Fibroblast of lung (primary cell): ENCODE results near the gene DYRK2. TPM values are rescaled to one million over a fixed set of nuclear protein-coding genes. Genes with fewer than 3 reads are reported as not detected.

Experiments used
- DNase-seq, 2 donors: peaks; one replicate each; pipeline versions ENCODE4 v3.0.0 to v3.0.0-alpha.2; 2010; ENCODE audit warnings: low read depth in 2 of 2
- H2AFZ ChIP-seq: 2 replicates; pipeline ENCODE4 v1.5.1; 2012; ENCODE audit warnings: low read length, control low read depth, inconsistent platforms
- H3K27ac ChIP-seq: 2 replicates; pipeline ENCODE4 v1.5.1; 2011; ENCODE audit warnings: low read length, control low read depth; ENCODE audit not compliant: insufficient read depth
- H3K27me3 ChIP-seq: 2 replicates; pipeline ENCODE4 v1.5.1; 2011; ENCODE audit warnings: mild to moderate bottlenecking, low read length; ENCODE audit not compliant: control insufficient read depth, insufficient read depth
- H3K36me3 ChIP-seq: 2 replicates; pipeline ENCODE4 v1.5.1; 2011; ENCODE audit warnings: low read length; ENCODE audit not compliant: control insufficient read depth, insufficient read depth
- H3K4me1 ChIP-seq: 2 replicates; pipeline ENCODE4 v1.5.1; 2011; ENCODE audit warnings: low read length; ENCODE audit not compliant: control insufficient read depth, insufficient read depth; ENCODE audit errors: extremely low read depth
- H3K4me2 ChIP-seq: 2 replicates; pipeline ENCODE4 v1.5.1; 2011; ENCODE audit warnings: low read length, control low read depth; ENCODE audit not compliant: insufficient read depth; ENCODE audit errors: extremely low read depth
- H3K4me3 ChIP-seq, 4 experiments: fragments of 200-600 bp in 1 of 4; sonication (generic) in 1 of 4; replicated peaks in 1 of 4; 2 replicates each; pipeline ENCODE4 v1.5.1; 2011 to 2016; ENCODE audit warnings: low read length in 4 of 4, low read depth in 3 of 4, mild to moderate bottlenecking in 3 of 4, control low read depth in 2 of 4, inconsistent platforms in 1 of 4, mixed read lengths in 1 of 4; ENCODE audit not compliant: insufficient read depth in 1 of 4; ENCODE audit errors: control extremely low read depth in 1 of 4
- H3K79me2 ChIP-seq: 2 replicates; pipeline ENCODE4 v1.5.1; 2012; ENCODE audit warnings: mild to moderate bottlenecking, low read length, inconsistent platforms; ENCODE audit not compliant: control insufficient read depth, insufficient read depth
- H3K9ac ChIP-seq: 2 replicates; pipeline ENCODE4 v1.5.1; 2011; ENCODE audit warnings: mild to moderate bottlenecking, low read length, control low read depth; ENCODE audit not compliant: insufficient read depth
- H3K9me3 ChIP-seq: 2 replicates; pipeline ENCODE4 v1.5.1; 2012; ENCODE audit warnings: low read depth, low read length; ENCODE audit not compliant: control insufficient read depth, insufficient read depth
- H4K20me1 ChIP-seq: 2 replicates; pipeline ENCODE4 v1.5.1; 2011; ENCODE audit warnings: low read length; ENCODE audit not compliant: control insufficient read depth, insufficient read depth; ENCODE audit errors: extremely low read depth
- CTCF ChIP-seq, 2 donors: IDR thresholded peaks in 1 of 2; conservative IDR thresholded peaks in 1 of 2; 1 replicate in 1 of 2; 2 replicates in 1 of 2; pipeline ENCODE4 v1.5.1; 2011 to 2012; ENCODE audit warnings: low read length in 2 of 2, control low read depth in 1 of 2, inconsistent platforms in 1 of 2, low read depth in 1 of 2, mild to moderate bottlenecking in 1 of 2
- EZH2 ChIP-seq: IDR thresholded peaks from 2 replicates; pipeline ENCODE4 v1.5.1; 2012; ENCODE audit warnings: low read length, control low read depth, mild to moderate bottlenecking; ENCODE audit errors: missing control alignments
- polyA plus RNA-seq, 2 donors: library from polyadenylated mRNA; depleted of rRNA in 1 of 2; stranded (reverse) in 1 of 2; unstranded in 1 of 2; fragments of >200 nt; gene quantifications; 2 replicates each; pipeline ENCODE4 v1.2.1, GENCODE V29; 2011 to 2012; ENCODE audit warnings: missing spikeins in 1 of 2
- total RNA-seq: library from RNA; depleted of rRNA; stranded (reverse); fragments of >200 nt; gene quantifications from 2 replicates; pipeline ENCODE4 v1.2.1, GENCODE V29; 2014

The DYRK2 gene
- total and polyA plus RNA-seq, 2 donors (not counting 1 experiment from before 2014, with no cell fraction given): 18.7 to 22.5 TPM

GRCh38 chr12:67692966-67693365, 44.4 kb downstream of the DYRK2 start:
- H3K4me3 ChIP-seq: no peak overlapping the region

GRCh38 chr12:67693894-67694293, 45.3 kb downstream of the DYRK2 start:
- no peaks in the 10 kb centered on the region for H3K27me3 ChIP-seq
- no peaks in the 10 kb centered on the region for H3K4me1 ChIP-seq
- no peak for TF ChIP-seq EZH2
- no peak for TF ChIP-seq CTCF (conservative IDR thresholded peaks at IDR 0.05 in 1 of 2, IDR thresholded peaks at IDR 0.05 in 1 of 2; ENCODE audit: low read depth in 1 of 2, low read length in 2 of 2)
- H3K9me3 ChIP-seq: no peaks in the 10 kb centered on the region
- no peak overlapping the region for H3K27ac ChIP-seq
- no peaks in the 10 kb centered on the region for H3K36me3 ChIP-seq
- H4K20me1 ChIP-seq: no peaks in the 10 kb centered on the region
- DNase-seq: no peak
- H3K79me2 ChIP-seq: no peaks in the 10 kb centered on the region
- no peak overlapping the region for H3K4me3 ChIP-seq
- H3K9ac ChIP-seq: no peak overlapping the region
- H3K4me2 ChIP-seq: no peak overlapping the region
- no peak overlapping the region for H2AFZ ChIP-seq

More at GRCh38 chr12:67692966-67693365, 44.4 kb downstream of the DYRK2 start:
- no peaks in the 10 kb centered on the region for H3K9me3 ChIP-seq
- no peak overlapping the region for H3K9ac ChIP-seq
- no peak overlapping the region for H2AFZ ChIP-seq
- no peak for TF ChIP-seq CTCF (conservative IDR thresholded peaks at IDR 0.05 in 1 of 2, IDR thresholded peaks at IDR 0.05 in 1 of 2; ENCODE audit: low read depth in 1 of 2, low read length in 2 of 2)
- no peak for TF ChIP-seq EZH2
- H3K27me3 ChIP-seq: no peaks in the 10 kb centered on the region
- H3K79me2 ChIP-seq: no peaks in the 10 kb centered on the region
- H3K36me3 ChIP-seq: no peaks in the 10 kb centered on the region
- H3K27ac ChIP-seq: no peak overlapping the region
- no peak for DNase-seq
- no peaks in the 10 kb centered on the region for H4K20me1 ChIP-seq
- no peak overlapping the region for H3K4me2 ChIP-seq
- no peaks in the 10 kb centered on the region for H3K4me1 ChIP-seq

GRCh38 chr12:67694306-67694900, 45.9 kb downstream of the DYRK2 start:
- H3K9ac ChIP-seq: no peak overlapping the region
- DNase-seq: no peak
- H3K27ac ChIP-seq: no peak overlapping the region
- H3K4me3 ChIP-seq: no peak overlapping the region
- H4K20me1 ChIP-seq: no peaks in the 10 kb centered on the region
- H3K36me3 ChIP-seq: no peaks in the 10 kb centered on the region
- H3K4me1 ChIP-seq: peaks cover 2% of the 10 kb centered on the region
- TF ChIP-seq CTCF (conservative IDR thresholded peaks at IDR 0.05 in 1 of 2, IDR thresholded peaks at IDR 0.05 in 1 of 2; ENCODE audit: low read depth in 1 of 2, low read length in 2 of 2): no peak
- TF ChIP-seq EZH2: no peak
- H3K9me3 ChIP-seq: no peaks in the 10 kb centered on the region
- no peak overlapping the region for H3K4me2 ChIP-seq
- no peak overlapping the region for H2AFZ ChIP-seq
- no peaks in the 10 kb centered on the region for H3K79me2 ChIP-seq
- H3K27me3 ChIP-seq: no peaks in the 10 kb centered on the region
